ENCODE results near the gene MYOZ2. TPM values are rescaled to one million over a fixed set of nuclear protein-coding genes. Genes with fewer than 3 reads are reported as not detected.

MYOZ2 gene
- total and polyA plus RNA-seq, 2 donors from 2014 or later = 0.19 to 0.77 TPM

GRCh38 chr4:119093042-119093827, 42.4 kb upstream of the MYOZ2 start:
- Histone ChIP-seq H3K36me3 (ENCODE audit: control insufficient read depth in 2 of 3, insufficient read depth in 3 of 3, low read length in 3 of 3) (no peaks in the 10 kb centered on the region), H3K4me1 (ENCODE audit: control insufficient read depth in 2 of 3, insufficient read depth in 2 of 3, low read depth in 1 of 3, low read length in 3 of 3) (no peaks in the 10 kb centered on the region), H3K27me3 (ENCODE audit: control insufficient read depth, insufficient read depth, low read length) (no peaks in the 10 kb centered on the region), H3K4me3 (ENCODE audit: low read length in 3 of 3) (no peak overlapping the region), H3K9ac (ENCODE audit: low read length in 3 of 3) (no peak overlapping the region), H3K9me3 (ENCODE audit: control insufficient read depth in 2 of 3, insufficient read depth in 1 of 3, low read length in 3 of 3) (no peaks in the 10 kb centered on the region), H3K27ac (ENCODE audit: low read depth in 2 of 2, low read length in 2 of 2) (no peak overlapping the region)
- no peak for FAIRE-seq
- intact Hi-C loops (cut with DNase I) = no loop called here
- DNase-seq = no peak
- no peak for TF ChIP-seq CTCF (IDR thresholded peaks at IDR 0.05; ENCODE audit: borderline replicate concordance, extremely low read depth, insufficient read depth)

DNA sequence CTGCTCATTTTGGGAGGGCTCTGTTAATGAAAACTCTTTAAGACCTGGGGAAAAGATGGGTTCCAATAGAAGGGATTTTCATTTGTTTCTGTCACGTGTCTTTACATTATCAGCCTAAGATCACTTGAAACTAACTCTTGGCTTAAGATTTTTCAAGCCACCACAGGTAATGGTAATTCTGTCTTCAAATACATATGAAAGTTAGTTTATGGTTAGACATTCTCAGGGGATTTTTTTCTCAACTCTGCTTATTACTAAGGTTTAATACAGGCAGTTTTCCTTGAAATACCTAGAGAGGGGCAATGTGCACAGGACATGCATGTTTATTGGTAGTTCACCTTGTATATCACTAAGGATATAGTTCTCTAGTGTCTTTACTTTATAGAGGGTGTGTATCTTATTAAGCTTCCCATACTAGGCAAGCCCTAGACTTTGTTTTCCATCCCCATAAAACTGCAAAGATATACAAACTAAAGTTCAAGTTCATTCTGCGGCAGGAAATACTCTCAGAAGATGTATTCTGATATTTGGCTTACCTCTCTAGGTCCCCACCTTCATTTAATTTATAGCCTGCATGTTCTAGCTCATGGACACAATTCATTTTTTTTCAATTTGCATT, 38.2 kb upstream of the MYOZ2 start:
- no peaks in the 10 kb centered on the region for H3K36me3 ChIP-seq (ENCODE audit: control insufficient read depth in 2 of 3, insufficient read depth in 3 of 3, low read length in 3 of 3)
- intact Hi-C loops (cut with DNase I) = no loop called here

GRCh38 chr4:119098306-119098705, 37.3 kb upstream of the MYOZ2 start:
- TF ChIP-seq CTCF (IDR thresholded peaks at IDR 0.05; ENCODE audit: borderline replicate concordance, extremely low read depth, insufficient read depth) = no peak
- H3K36me3 ChIP-seq (ENCODE audit: control insufficient read depth in 2 of 3, insufficient read depth in 3 of 3, low read length in 3 of 3) = no peaks in the 10 kb centered on the region
- no peaks in the 10 kb centered on the region for H3K9me3 ChIP-seq (ENCODE audit: control insufficient read depth in 2 of 3, insufficient read depth in 1 of 3, low read length in 3 of 3)
- DNase-seq (no peak), FAIRE-seq (no peak)
- intact Hi-C loops (cut with DNase I) = no loop called here
- no peak overlapping the region for H3K9ac ChIP-seq (ENCODE audit: low read length in 3 of 3)
- H3K4me3 ChIP-seq (ENCODE audit: low read length in 3 of 3) = no peak overlapping the region
- no peaks in the 10 kb centered on the region for H3K27me3 ChIP-seq (ENCODE audit: control insufficient read depth, insufficient read depth, low read length)
- H3K27ac ChIP-seq (ENCODE audit: low read depth in 2 of 2, low read length in 2 of 2) = no peak overlapping the region
- H3K4me1 ChIP-seq (ENCODE audit: control insufficient read depth in 2 of 3, insufficient read depth in 2 of 3, low read depth in 1 of 3, low read length in 3 of 3) = no peaks in the 10 kb centered on the region

More for the DNA sequence above, 38.2 kb upstream of the MYOZ2 start:
- Histone ChIP-seq H3K4me3 (ENCODE audit: low read length in 3 of 3) (no peak overlapping the region), H3K9ac (ENCODE audit: low read length in 3 of 3) (no peak overlapping the region), H3K27me3 (ENCODE audit: control insufficient read depth, insufficient read depth, low read length) (no peaks in the 10 kb centered on the region), H3K27ac (ENCODE audit: low read depth in 2 of 2, low read length in 2 of 2) (no peak overlapping the region), H3K9me3 (ENCODE audit: control insufficient read depth in 2 of 3, insufficient read depth in 1 of 3, low read length in 3 of 3) (no peaks in the 10 kb centered on the region), H3K4me1 (ENCODE audit: control insufficient read depth in 2 of 3, insufficient read depth in 2 of 3, low read depth in 1 of 3, low read length in 3 of 3) (no peaks in the 10 kb centered on the region)
- FAIRE-seq (no peak), DNase-seq (no peak)
- no peak for TF ChIP-seq CTCF (IDR thresholded peaks at IDR 0.05; ENCODE audit: borderline replicate concordance, extremely low read depth, insufficient read depth)
